Measurements from ENCODE around the gene MFN2.
"Not testable (repeated sequence)": the region's sequence is repeated elsewhere in the genome, so short reads cannot be mapped to it uniquely, and the experiment has no call there.

The MFN2 gene

DNA sequence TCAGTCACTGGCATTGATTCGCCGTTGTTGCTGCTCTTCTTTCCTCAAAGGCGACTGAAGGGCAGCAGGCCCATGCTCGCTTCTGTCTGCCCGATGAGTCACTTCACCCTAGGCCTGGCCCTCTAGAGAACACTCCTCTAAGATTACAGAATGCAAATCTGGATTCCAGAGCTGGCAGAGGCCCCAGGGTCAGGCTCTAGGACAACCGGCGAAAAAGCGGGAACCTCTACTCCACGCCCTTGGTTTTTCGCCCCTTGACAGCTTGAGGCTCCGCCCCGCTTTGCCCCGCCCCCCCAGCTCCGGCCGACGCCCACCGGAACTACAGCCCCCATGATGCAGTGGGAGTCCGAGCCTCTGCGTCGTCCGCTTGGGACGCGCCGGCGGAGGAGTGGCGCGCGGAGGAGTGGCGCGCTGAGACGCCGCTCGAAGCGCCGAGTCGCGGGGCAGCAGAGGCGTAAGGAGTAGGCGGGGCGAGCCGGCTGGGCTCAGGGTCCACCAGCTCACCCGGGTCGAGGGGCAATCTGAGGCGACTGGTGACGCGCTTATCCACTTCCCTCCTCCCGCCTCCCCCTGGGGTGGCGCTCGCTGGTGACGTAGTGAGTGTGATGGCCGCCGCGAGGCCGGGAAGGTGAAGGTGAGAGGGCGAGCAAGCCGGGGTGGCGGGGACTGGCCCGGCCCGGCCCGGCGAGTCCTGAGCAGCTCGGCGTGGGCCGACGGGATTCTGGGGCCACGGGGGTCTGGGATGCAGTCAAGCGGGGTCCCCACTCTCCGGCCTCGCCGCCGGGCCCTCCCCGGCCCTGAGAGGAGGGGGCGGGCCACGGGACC lies at the start of gene MFN2:
MFN2 (plus strand) TSS at position 594 of the 825 bp plus-strand sequence. CDS start 8,725 bp downstream, outside the sequence.
- no peak for TF ChIP-seq CTCF (conservative IDR thresholded peaks at IDR 0.05)
- H3K27ac ChIP-seq = peak within 1 kb of the TSS; percentile 87

DNA sequence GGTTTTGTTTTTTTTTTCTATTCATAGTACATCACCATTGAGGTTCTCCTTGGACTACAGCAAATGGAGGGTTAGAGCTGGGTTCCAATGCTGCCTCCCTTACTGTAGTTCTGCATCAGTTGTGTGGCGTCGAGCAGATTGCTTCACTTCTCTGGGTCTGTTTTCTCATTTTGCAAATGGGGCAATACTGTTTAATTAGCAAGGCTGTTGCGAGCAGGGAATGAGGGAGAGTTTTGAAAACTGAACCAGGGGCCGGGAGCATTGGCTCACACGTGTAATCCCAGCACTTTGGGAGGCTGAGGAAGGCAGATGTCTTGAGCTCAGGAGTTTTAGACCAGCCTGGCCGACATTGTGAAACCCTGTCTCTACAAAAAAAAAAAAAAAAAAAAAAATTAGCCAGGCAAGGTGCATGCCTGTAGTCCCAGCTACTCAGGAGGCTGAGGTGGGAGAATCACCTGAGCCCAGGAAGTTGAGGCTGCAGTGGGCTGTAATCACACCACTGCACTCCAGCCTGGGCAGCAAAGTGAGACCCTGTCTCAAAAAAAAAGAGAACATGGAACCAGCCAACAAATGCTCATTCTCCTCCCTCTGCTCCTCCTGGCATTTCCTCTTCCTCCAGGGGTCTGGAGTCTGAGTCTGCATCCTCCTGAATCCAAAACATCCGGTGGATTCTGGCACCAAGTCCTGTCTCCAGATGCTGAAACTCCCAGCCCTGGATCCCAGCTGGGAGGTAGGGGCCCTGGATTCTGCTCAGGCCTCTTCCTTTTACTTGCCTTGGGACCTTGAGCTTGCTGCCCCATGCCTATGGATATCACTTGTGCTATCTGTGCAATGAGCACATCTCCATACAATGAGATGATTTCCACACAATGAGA lies 49.4 kb upstream of the MFN2 start:
- no peak for TF ChIP-seq CTCF (conservative IDR thresholded peaks at IDR 0.05)
- no peak overlapping the region for H3K27ac ChIP-seq

GRCh38 chr1:11931845-11932244 lies 48.4 kb upstream of the MFN2 start:
- no peak overlapping the region for H3K27ac ChIP-seq
- TF ChIP-seq CTCF (conservative IDR thresholded peaks at IDR 0.05) = no peak

GRCh38 chr1:11934302-11935056 lies 45.8 kb upstream of the MFN2 start, which contains the start of gene PLOD1:
TSS of gene PLOD1 (plus strand) at chr1:11934717. CDS start at chr1:11934780, 63 bp downstream.
- peak within 1 kb of the TSS; percentile 82 for H3K27ac ChIP-seq
- TF ChIP-seq CTCF (conservative IDR thresholded peaks at IDR 0.05) = no peak

- H3K27ac ChIP-seq = peak overlapping the region; percentile 82
- no peak for TF ChIP-seq CTCF (conservative IDR thresholded peaks at IDR 0.05)
These were observed 45.2 kb upstream of the MFN2 start for GRCh38 chr1:11935057-11935412.

DNA sequence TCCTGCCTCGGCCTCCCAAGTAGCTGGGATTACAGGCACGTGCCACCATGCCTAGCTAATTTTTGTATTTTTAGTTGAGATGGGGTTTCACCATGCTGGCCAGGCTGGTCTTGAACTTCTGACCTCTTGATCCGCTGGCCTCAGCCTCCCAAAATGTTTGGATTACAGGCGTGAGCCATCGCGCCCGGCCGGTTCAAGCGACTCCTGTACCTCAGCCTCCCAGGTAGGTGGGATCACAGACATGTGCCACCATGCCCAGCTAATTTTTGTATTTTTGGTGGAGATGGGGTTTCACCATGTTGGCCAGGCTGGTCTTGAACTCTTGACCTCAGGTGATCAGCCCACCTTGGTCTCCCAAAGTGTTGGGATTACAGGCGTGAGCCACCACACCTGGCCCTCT lies 44.5 kb upstream of the MFN2 start:
- not testable (repeated sequence) for H3K27ac ChIP-seq

DNA sequence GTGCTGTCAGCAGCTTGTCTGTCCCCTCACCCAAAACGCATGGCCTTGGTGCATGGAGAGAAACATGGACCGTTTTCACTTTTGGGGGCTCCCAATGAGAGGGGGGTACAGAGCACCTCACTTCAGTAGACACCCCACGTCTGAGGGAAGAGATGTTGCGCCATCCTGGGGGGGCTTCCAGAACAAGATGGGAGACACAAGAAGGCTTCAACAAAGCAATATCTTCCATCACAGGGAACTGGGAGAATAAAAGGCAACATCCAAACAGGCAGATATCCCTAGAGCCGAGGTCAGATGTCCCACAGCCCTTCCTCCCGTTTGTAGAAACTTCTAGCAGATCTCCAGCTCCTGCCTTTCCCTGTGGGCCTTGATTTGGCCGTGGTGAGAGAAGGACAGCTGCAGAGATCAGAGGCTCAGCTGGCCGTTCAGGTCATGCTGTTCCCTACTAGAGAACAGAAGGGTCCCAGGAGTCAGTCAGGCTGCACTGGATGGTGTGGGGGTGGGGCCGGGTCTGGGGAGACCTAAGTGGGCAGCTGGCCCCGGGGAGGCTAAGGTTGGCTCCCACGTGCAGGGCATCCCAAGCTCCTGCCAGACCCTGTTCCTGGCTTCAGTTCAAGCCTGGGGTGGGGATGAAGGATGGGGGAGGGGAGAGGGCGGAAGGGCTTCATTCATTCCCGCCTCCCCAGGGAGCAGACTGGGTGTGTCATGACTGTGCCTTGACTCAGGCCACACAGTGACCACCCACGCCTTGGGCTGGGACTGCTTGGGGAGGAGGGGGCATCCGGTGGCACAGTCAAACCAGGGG lies 41.3 kb upstream of the MFN2 start:
- no peak overlapping the region for H3K27ac ChIP-seq
- no peak for TF ChIP-seq CTCF (conservative IDR thresholded peaks at IDR 0.05)

GRCh38 chr1:11939794-11940193 lies 40.5 kb upstream of the MFN2 start:
- H3K27ac ChIP-seq = not testable (repeated sequence)

Data from VCaP (cell line).